Calu3 (cell line): ENCODE data around the gene LRRC4. TPM values are rescaled to one million over a fixed set of nuclear protein-coding genes. Genes with fewer than 3 reads are reported as not detected.
A peak's percentile ranks its signal among the peaks of the same experiment; 100 is the strongest.

ENCODE experiments used
- BruUV-seq: library from RNA; stranded (reverse); fragments of 400-500 nt; replicated peaks from 2 replicates; lab custom pipeline; 2021; lab: Mats Ljungman, UMichigan
- CTCF ChIA-PET: fragments of 300-600 bp; sonication (Branson Sonifier 250); formaldehyde crosslinking; loops from one replicate; lab custom pipeline; 2022; ENCODE audit warnings: antibody characterized with exemption; lab: Charles Lee
- DNase-seq: peaks from one replicate; pipeline ENCODE4 v3.0.0; 2022
- H3K27ac Mint-ChIP-seq: one replicate; pipeline ENCODE4 v1.8.0; 2022; ENCODE audit warnings: mixed read lengths; ENCODE audit not compliant: unreplicated experiment
- H3K27me3 Mint-ChIP-seq: one replicate; pipeline ENCODE4 v1.8.0; 2022; ENCODE audit warnings: mixed read lengths; ENCODE audit not compliant: unreplicated experiment
- H3K36me3 Mint-ChIP-seq: one replicate; pipeline ENCODE4 v1.8.0; 2022; ENCODE audit warnings: mild to moderate bottlenecking, moderate library complexity, mixed read lengths; ENCODE audit not compliant: insufficient read depth, unreplicated experiment
- H3K4me1 Mint-ChIP-seq: one replicate; pipeline ENCODE4 v1.8.0; 2022; ENCODE audit warnings: mild to moderate bottlenecking, low read depth, mixed read lengths; ENCODE audit not compliant: unreplicated experiment
- H3K4me3 Mint-ChIP-seq: one replicate; pipeline ENCODE4 v1.8.0; 2022; ENCODE audit warnings: mild to moderate bottlenecking, low read depth, moderate library complexity, mixed read lengths; ENCODE audit not compliant: unreplicated experiment
- H3K9me3 Mint-ChIP-seq: one replicate; pipeline ENCODE4 v1.8.0; 2022; ENCODE audit warnings: low read depth, mixed read lengths; ENCODE audit not compliant: unreplicated experiment
- CTCF ChIP-seq: fragments of 200-600 bp; IDR thresholded peaks from one replicate; pipeline ENCODE4 v1.8.0; 2022; ENCODE audit warnings: antibody characterized with exemption; ENCODE audit not compliant: unreplicated experiment
- intact Hi-C: fragments of 100-400 bp; cut with micrococcal nuclease; formaldehyde crosslinking; loops from one replicate; pipeline ENCODE4 v1.10.0; 2022; ENCODE audit not compliant: unreplicated experiment
- total RNA-seq: library from RNA; stranded (reverse); gene quantifications from 2 replicates; pipeline ENCODE4 v1.2.3, GENCODE V29; 2022

The LRRC4 gene
- total RNA-seq, 1 experiment from 2014 or later: not detected

- peaks cover 10% of the 10 kb centered on the region for H3K4me1 Mint-ChIP-seq
- DNase-seq: no peak
- BruUV-seq: no TSS peak
- intact Hi-C loops: no loop called here
- CTCF ChIA-PET: no interaction called here
- no peak for TF ChIP-seq CTCF
- no peak overlapping the region for H3K4me3 Mint-ChIP-seq
- H3K36me3 Mint-ChIP-seq: peaks cover 4% of the 10 kb centered on the region
- no peaks in the 10 kb centered on the region for H3K27me3 Mint-ChIP-seq
- H3K9me3 Mint-ChIP-seq: no peaks in the 10 kb centered on the region
- H3K27ac Mint-ChIP-seq: no peak overlapping the region
These were observed 42.5 kb downstream of the LRRC4 start for GRCh38 chr7:127988751-127989150.

GRCh38 chr7:127986581-127987521 lies 44.4 kb downstream of the LRRC4 start:
- no peak overlapping the region for H3K27ac Mint-ChIP-seq

GRCh38 chr7:127983804-127984332 lies 47.4 kb downstream of the LRRC4 start:
- Mint-ChIP-seq H3K36me3 (peaks cover 6% of the 10 kb centered on the region), H3K4me3 (peak overlapping the region; percentile 4), H3K27me3 (no peaks in the 10 kb centered on the region), H3K9me3 (peaks cover 4% of the 10 kb centered on the region), H3K27ac (peak overlapping the region; percentile 54), H3K4me1 (peaks cover 37% of the 10 kb centered on the region)
- DNase-seq: peak; percentile 6
- TF ChIP-seq CTCF: no peak
- no TSS peak for BruUV-seq
- intact Hi-C loops: no loop called here
- CTCF ChIA-PET: no interaction called here

More at GRCh38 chr7:127986581-127987521, 44.4 kb downstream of the LRRC4 start:
- DNase-seq: no peak
- BruUV-seq: no TSS peak
- Mint-ChIP-seq H3K4me3 (no peak overlapping the region), H3K27me3 (no peaks in the 10 kb centered on the region), H3K4me1 (peaks cover 29% of the 10 kb centered on the region), H3K36me3 (no peaks in the 10 kb centered on the region), H3K9me3 (no peaks in the 10 kb centered on the region)
- no peak for TF ChIP-seq CTCF
- CTCF ChIA-PET: no interaction called here
- intact Hi-C loops: no loop called here

- Mint-ChIP-seq H3K27me3 (no peaks in the 10 kb centered on the region), H3K27ac (no peak overlapping the region)
- CTCF ChIA-PET: no interaction called here
These were observed 49.3 kb downstream of the LRRC4 start for GRCh38 chr7:127981965-127982364.

More at GRCh38 chr7:127981965-127982364, 49.3 kb downstream of the LRRC4 start:
- Mint-ChIP-seq H3K36me3 (peaks cover 21% of the 10 kb centered on the region), H3K4me1 (peaks cover 53% of the 10 kb centered on the region), H3K4me3 (no peak overlapping the region), H3K9me3 (peaks cover 16% of the 10 kb centered on the region)
- no TSS peak for BruUV-seq
- DNase-seq: no peak
- TF ChIP-seq CTCF: no peak
- intact Hi-C loops: no loop called here
